Prostate gland (tissue), 2 donors: ENCODE results near the gene CDH13.

Experiments
- POLR2AphosphoS5 ChIP-seq: sonication (generic); formaldehyde crosslinking; IDR thresholded peaks from one replicate; pipeline ENCODE4 v1.6.1; 2017; ENCODE audit warnings: antibody characterized with exemption
- TF ChIP-seq, protein P1 (sequence below), 4 experiments: fragments of 200-600 bp in 2 of 4; fragments of 450-650 bp in 2 of 4; sonication (generic) in 2 of 4; IDR thresholded peaks; 1 replicate in 3 of 4; 2 replicates in 1 of 4; pipeline ENCODE4 v1.5.1; 2016 to 2019; ENCODE audit warnings: antibody characterized with exemption in 4 of 4, mild to moderate bottlenecking in 2 of 4, moderate library complexity in 2 of 4

- no peak for TF ChIP-seq POLR2AphosphoS5
- TF ChIP-seq, protein P1, sequence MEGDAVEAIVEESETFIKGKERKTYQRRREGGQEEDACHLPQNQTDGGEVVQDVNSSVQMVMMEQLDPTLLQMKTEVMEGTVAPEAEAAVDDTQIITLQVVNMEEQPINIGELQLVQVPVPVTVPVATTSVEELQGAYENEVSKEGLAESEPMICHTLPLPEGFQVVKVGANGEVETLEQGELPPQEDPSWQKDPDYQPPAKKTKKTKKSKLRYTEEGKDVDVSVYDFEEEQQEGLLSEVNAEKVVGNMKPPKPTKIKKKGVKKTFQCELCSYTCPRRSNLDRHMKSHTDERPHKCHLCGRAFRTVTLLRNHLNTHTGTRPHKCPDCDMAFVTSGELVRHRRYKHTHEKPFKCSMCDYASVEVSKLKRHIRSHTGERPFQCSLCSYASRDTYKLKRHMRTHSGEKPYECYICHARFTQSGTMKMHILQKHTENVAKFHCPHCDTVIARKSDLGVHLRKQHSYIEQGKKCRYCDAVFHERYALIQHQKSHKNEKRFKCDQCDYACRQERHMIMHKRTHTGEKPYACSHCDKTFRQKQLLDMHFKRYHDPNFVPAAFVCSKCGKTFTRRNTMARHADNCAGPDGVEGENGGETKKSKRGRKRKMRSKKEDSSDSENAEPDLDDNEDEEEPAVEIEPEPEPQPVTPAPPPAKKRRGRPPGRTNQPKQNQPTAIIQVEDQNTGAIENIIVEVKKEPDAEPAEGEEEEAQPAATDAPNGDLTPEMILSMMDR (IDR thresholded peaks at IDR 0.05): no peak
These were observed 11.5 kb downstream of the CDH13 start for GRCh38 chr16:82638095-82638798.
